Endothelial cell of umbilical vein (primary cell): ENCODE results near the gene MME.

Experiments
- GATA2 ChIP-seq: IDR thresholded peaks from 2 replicates; pipeline ENCODE4 v1.7.0; 2011; ENCODE audit warnings: low read depth, mild to moderate bottlenecking, moderate library complexity, mixed read lengths, low read length; ENCODE audit not compliant: insufficient read length, insufficient read depth
- MYC ChIP-seq: IDR thresholded peaks from one replicate; pipeline ENCODE4 v1.6.1; 2011; ENCODE audit warnings: mild to moderate bottlenecking, low read depth, low read length
- POLR2A ChIP-seq: IDR thresholded peaks from 2 replicates; pipeline ENCODE4 v1.6.1; 2012; ENCODE audit warnings: low read depth, mild to moderate bottlenecking, control low read depth, low read length
- POLR2AphosphoS5 ChIP-seq: IDR thresholded peaks from 2 replicates; pipeline ENCODE4 v1.6.1; 2012; ENCODE audit warnings: low read depth, mild to moderate bottlenecking, control low read depth, low read length, moderate library complexity; ENCODE audit not compliant: insufficient read depth
- TF ChIP-seq, protein P1 (sequence below), 2 donors: IDR thresholded peaks; 1 replicate in 1 of 2; 2 replicates in 1 of 2; pipeline ENCODE4 v1.5.1; 2011; ENCODE audit warnings: low read length in 2 of 2, mild to moderate bottlenecking in 2 of 2, moderate library complexity in 2 of 2, control low read depth in 1 of 2, inconsistent platforms in 1 of 2, low read depth in 1 of 2; ENCODE audit not compliant: insufficient read depth in 1 of 2; ENCODE audit errors: extremely low read depth in 1 of 2

DNA sequence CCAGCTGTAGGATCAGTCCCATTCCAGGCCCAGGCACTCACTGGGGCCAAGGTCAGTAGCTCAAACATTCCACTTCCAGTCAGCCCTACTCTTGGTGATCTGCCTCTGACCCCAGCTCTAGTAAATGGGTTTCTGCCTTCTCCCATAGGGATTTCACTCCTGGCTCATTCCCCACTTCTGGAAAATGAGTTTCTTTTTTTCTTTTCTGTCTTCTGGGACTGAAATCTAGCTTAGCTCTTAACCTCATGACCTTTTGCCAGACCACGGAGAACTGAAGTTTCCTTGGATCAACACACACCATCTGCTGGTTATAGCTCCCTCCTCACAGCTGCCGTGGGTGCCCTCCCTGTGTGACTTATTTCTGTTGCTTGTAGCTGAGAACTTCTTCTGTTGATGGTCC, 21.3 kb downstream of the MME start:
- TF ChIP-seq, protein P1, sequence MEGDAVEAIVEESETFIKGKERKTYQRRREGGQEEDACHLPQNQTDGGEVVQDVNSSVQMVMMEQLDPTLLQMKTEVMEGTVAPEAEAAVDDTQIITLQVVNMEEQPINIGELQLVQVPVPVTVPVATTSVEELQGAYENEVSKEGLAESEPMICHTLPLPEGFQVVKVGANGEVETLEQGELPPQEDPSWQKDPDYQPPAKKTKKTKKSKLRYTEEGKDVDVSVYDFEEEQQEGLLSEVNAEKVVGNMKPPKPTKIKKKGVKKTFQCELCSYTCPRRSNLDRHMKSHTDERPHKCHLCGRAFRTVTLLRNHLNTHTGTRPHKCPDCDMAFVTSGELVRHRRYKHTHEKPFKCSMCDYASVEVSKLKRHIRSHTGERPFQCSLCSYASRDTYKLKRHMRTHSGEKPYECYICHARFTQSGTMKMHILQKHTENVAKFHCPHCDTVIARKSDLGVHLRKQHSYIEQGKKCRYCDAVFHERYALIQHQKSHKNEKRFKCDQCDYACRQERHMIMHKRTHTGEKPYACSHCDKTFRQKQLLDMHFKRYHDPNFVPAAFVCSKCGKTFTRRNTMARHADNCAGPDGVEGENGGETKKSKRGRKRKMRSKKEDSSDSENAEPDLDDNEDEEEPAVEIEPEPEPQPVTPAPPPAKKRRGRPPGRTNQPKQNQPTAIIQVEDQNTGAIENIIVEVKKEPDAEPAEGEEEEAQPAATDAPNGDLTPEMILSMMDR (IDR thresholded peaks at IDR 0.05; ENCODE audit: extremely low read depth in 1 of 2, insufficient read depth in 1 of 2, low read depth in 1 of 2, low read length in 2 of 2) = no peak
- TF ChIP-seq POLR2A (no peak), MYC (no peak), GATA2 (no peak), POLR2AphosphoS5 (no peak)
